HG03575 (cell line): ENCODE data around the gene DNAJC10.
"Not testable (repeated sequence)": the region's sequence is repeated elsewhere in the genome, so short reads cannot be mapped to it uniquely, and the experiment has no call there.

Source experiments
- ATAC-seq: cut with Tn5 transposase; IDR thresholded peaks from one replicate; pipeline ENCODE4 v1.9.1; 2021; ENCODE audit not compliant: unreplicated experiment, insufficient number of reproducible peaks, low FRiP score; ENCODE audit errors: extremely low read depth

DNAJC10 gene

GRCh38 chr2:182719116-182719515, 3.1 kb downstream of the DNAJC10 start:
- not testable (repeated sequence) for ATAC-seq

- no peak for ATAC-seq
Measured at GRCh38 chr2:182724656-182725055, 8.6 kb downstream of the DNAJC10 start.

- no peak for ATAC-seq
Measured at GRCh38 chr2:182726473-182726872, 10.4 kb downstream of the DNAJC10 start.

GRCh38 chr2:182728014-182728413, 12.0 kb downstream of the DNAJC10 start:
- no peak for ATAC-seq

- no peak for ATAC-seq
Measured at GRCh38 chr2:182729710-182730339, 13.8 kb downstream of the DNAJC10 start.

- ATAC-seq, result no peak
Measured at GRCh38 chr2:182730486-182730885, 14.4 kb downstream of the DNAJC10 start.

- ATAC-seq, result no peak
Measured at GRCh38 chr2:182732736-182733135, 16.7 kb downstream of the DNAJC10 start.

GRCh38 chr2:182733572-182733971, 17.5 kb downstream of the DNAJC10 start:
- ATAC-seq, result no peak

GRCh38 chr2:182736856-182737255, 20.8 kb downstream of the DNAJC10 start:
- not testable (repeated sequence) for ATAC-seq

GRCh38 chr2:182740701-182741100, 24.6 kb downstream of the DNAJC10 start:
- no peak for ATAC-seq

- no peak for ATAC-seq
Measured at GRCh38 chr2:182741620-182742019, 25.6 kb downstream of the DNAJC10 start.

GRCh38 chr2:182744490-182744889, 28.4 kb downstream of the DNAJC10 start:
- no peak for ATAC-seq

GRCh38 chr2:182745061-182745460, 29.0 kb downstream of the DNAJC10 start:
- ATAC-seq, result no peak

GRCh38 chr2:182745894-182746293, 29.8 kb downstream of the DNAJC10 start:
- ATAC-seq, result not testable (repeated sequence)

- ATAC-seq, result no peak
Measured at GRCh38 chr2:182754231-182754630, 38.2 kb downstream of the DNAJC10 start.

- ATAC-seq, result no peak
Measured at GRCh38 chr2:182758379-182758778, 42.3 kb downstream of the DNAJC10 start.

- ATAC-seq, result no peak
Measured at GRCh38 chr2:182761903-182762302, 45.8 kb downstream of the DNAJC10 start.

- ATAC-seq, result no peak
Measured at GRCh38 chr2:182763311-182763912, 47.4 kb downstream of the DNAJC10 start.

GRCh38 chr2:182766626-182767025, 50.6 kb downstream of the DNAJC10 start:
- ATAC-seq, result no peak

- ATAC-seq, result no peak
Measured at GRCh38 chr2:182767578-182767977, 51.5 kb downstream of the DNAJC10 start.

GRCh38 chr2:182768950-182769349, 52.9 kb downstream of the DNAJC10 start:
- not testable (repeated sequence) for ATAC-seq
